Tibial artery (tissue), 4 donors: ENCODE measurements around the gene COLEC11.

Experiments used
- DNase-seq, 2 donors: peaks; one replicate each; pipeline ENCODE4 v3.0.0-alpha.2; 2019
- H3K27ac ChIP-seq, 2 donors: fragments of 200-600 bp; sonication (generic) in 1 of 2; 1 replicate in 1 of 2; 2 replicates in 1 of 2; pipeline ENCODE4 v1.5.1; 2018 to 2019; ENCODE audit warnings: mild to moderate bottlenecking in 1 of 2
- H3K27me3 ChIP-seq, 2 donors: fragments of 200-600 bp; sonication (generic) in 1 of 2; one replicate each; pipeline versions ENCODE4 v1.5.1 to v1.6.0; 2016 to 2019
- H3K36me3 ChIP-seq, 3 donors: fragments of 200-600 bp; sonication (generic) in 2 of 3; one replicate each; pipeline ENCODE4 v1.5.1; 2016 to 2019; ENCODE audit warnings: mild to moderate bottlenecking in 2 of 3
- H3K4me1 ChIP-seq, 4 donors: fragments of 200-600 bp; sonication (generic) in 2 of 4; 1 replicate in 3 of 4; 2 replicates in 1 of 4; pipeline ENCODE4 v1.5.1; 2016 to 2019
- H3K4me3 ChIP-seq, 2 donors: fragments of 200-600 bp; sonication (generic) in 1 of 2; 1 replicate in 1 of 2; 2 replicates in 1 of 2; pipeline ENCODE4 v1.5.1; 2018 to 2019; ENCODE audit warnings: mild to moderate bottlenecking in 2 of 2
- H3K9me3 ChIP-seq, 3 donors: fragments of 200-600 bp; sonication (generic) in 1 of 3; one replicate each; pipeline ENCODE4 v1.5.1; 2016 to 2019
- intact Hi-C: fragments of 100-400 bp; cut with DNase I; formaldehyde crosslinking; loops from one replicate; pipeline ENCODE4 v1.15.0; 2023; ENCODE audit warnings: low total_unique reads
- TF ChIP-seq, protein P1 (sequence below), 2 experiments: fragments of 200-600 bp in 1 of 2; fragments of 450-650 bp in 1 of 2; IDR thresholded peaks; one replicate each; pipeline ENCODE4 v1.5.1; 2017 to 2019; ENCODE audit warnings: antibody characterized with exemption in 2 of 2, mild to moderate bottlenecking in 1 of 2, moderate library complexity in 1 of 2

Gene COLEC11

DNA sequence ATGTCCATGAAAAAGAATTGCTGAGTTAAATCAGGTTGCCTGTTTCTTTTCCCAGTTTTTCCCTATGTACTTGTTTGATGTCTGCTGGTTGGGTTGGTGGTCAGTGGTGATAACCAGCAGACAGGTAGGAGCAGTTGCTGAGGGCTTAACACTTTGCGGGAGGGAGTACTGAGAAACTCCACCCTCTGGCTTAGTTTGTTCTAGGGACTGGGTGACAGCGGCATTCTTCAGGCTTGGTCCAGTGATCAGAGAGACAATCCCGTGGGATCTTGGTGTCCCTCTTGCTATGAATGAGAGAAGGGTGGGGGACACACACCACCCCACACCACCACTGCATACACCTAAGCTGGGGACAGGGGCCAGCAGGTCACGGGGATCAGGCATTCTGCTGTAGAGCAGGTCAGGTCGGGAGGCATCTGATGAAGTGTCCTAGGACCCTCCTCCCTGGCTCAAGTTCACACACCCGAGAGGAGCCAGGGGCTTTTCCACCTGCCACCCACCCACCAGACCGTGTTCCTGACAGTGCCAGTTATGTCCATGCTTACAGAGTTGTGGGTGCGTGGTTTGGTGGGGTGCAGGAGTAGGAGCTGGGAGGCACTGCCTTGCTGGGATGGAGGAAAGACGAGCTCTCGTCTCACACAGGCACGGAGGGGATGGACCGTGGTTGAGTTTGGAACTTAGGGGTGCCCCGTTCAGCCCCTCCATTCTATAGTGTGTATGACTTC is 41.8 kb downstream of the COLEC11 start:
- no peaks in the 10 kb centered on the region for H3K9me3 ChIP-seq
- DNase-seq, result peak; percentile 13 to 19
- no peak overlapping the region for H3K4me3 ChIP-seq
- H3K36me3 ChIP-seq, result no peaks in the 10 kb centered on the region
- H3K27me3 ChIP-seq, result peaks cover 0 to 7% of the 10 kb centered on the region in 2 donors
- H3K4me1 ChIP-seq, result no peaks in the 10 kb centered on the region
- H3K27ac ChIP-seq, result no peak overlapping the region
- intact Hi-C loops, result no loop called here
- TF ChIP-seq, protein P1, sequence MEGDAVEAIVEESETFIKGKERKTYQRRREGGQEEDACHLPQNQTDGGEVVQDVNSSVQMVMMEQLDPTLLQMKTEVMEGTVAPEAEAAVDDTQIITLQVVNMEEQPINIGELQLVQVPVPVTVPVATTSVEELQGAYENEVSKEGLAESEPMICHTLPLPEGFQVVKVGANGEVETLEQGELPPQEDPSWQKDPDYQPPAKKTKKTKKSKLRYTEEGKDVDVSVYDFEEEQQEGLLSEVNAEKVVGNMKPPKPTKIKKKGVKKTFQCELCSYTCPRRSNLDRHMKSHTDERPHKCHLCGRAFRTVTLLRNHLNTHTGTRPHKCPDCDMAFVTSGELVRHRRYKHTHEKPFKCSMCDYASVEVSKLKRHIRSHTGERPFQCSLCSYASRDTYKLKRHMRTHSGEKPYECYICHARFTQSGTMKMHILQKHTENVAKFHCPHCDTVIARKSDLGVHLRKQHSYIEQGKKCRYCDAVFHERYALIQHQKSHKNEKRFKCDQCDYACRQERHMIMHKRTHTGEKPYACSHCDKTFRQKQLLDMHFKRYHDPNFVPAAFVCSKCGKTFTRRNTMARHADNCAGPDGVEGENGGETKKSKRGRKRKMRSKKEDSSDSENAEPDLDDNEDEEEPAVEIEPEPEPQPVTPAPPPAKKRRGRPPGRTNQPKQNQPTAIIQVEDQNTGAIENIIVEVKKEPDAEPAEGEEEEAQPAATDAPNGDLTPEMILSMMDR (IDR thresholded peaks at IDR 0.05), result no peak

DNA sequence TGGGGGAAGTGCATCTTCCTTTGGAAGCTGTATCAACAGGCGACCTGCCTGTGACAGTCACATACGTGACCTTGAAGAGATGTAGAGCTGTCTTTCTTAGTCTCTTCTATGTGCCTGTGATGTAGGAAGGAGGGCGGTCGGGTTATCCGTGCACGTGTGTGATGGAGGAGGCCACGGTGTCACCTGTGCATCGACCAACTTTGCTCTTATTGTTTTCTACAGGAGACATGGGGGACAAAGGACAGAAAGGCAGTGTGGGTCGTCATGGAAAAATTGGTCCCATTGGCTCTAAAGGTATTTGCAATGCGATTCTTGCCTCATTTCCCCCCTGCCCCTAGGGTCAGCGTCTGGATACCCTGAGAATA is 42.4 kb downstream of the COLEC11 start:
- Histone ChIP-seq H3K9me3 (no peaks in the 10 kb centered on the region), H3K27me3 (peaks cover 0 to 7% of the 10 kb centered on the region in 2 donors), H3K36me3 (no peaks in the 10 kb centered on the region), H3K4me1 (no peaks in the 10 kb centered on the region), H3K27ac (no peak overlapping the region), H3K4me3 (no peak overlapping the region)
- TF ChIP-seq, protein P1 (IDR thresholded peaks at IDR 0.05), result no peak
- DNase-seq, result peak; percentile 3 to 51
- intact Hi-C loops, result no loop called here

DNA sequence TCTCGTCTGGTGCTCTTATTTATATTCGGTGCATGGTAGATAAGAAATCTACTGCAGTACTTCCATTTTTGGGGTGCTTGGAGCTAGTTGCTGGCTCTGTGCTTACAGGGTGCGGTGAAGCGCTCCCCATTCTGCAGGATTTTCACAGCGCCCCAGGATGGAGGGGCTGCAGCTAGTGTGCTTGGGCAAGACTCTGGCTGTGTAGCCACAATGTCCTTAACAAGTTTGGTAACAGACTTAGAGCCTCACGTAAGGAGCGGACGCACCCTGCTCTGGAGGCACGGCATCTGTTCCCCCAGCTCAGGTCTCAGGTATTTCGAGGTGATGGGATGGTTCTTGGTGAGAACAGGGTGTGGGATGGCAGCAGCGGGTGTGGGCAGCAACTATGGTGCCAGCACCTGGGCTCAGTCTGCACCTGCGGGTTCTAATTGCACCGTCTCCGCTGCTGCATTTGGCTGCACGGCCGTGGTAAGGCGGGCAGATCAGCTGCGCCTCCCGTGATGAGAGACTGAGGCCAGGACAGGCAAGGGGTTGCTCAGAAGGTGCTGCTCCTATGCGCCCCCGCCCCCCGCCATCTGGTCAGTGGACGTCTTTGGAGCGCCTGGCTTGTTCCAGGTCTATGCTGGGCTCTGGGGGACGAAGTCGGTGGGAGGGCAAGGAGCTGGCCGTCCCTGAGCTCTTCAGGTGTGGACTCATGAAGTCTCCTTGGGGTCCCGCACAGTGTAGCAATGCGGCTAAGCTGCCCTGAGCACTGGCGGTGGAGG is 43.0 kb downstream of the COLEC11 start:
- H3K27me3 ChIP-seq, result peaks cover 0 to 7% of the 10 kb centered on the region in 2 donors
- TF ChIP-seq, protein P1 (IDR thresholded peaks at IDR 0.05), result no peak
- intact Hi-C loops, result no loop called here
- H3K27ac ChIP-seq, result no peak overlapping the region
- no peaks in the 10 kb centered on the region for H3K36me3 ChIP-seq
- peak; percentile 13 to 53 for DNase-seq
- H3K4me1 ChIP-seq, result no peaks in the 10 kb centered on the region
- H3K9me3 ChIP-seq, result no peaks in the 10 kb centered on the region
- no peak overlapping the region for H3K4me3 ChIP-seq

DNA sequence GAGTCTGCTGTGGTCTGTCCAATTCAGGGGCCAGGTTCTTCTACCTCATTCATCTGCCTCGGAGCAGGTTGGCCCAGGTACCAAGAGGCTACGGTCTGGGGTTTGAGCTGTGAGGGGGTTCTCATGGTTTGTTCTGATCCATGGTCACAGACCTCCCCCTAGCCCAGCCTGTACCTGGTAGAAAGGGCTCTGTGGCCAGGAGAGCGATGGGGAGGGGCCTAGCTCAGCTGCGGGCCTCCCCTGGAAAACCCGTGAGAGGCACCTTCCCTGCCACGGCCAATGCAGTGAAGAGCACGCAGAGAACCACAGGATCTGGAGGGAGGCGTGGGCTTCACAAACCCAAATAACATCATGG is 43.5 kb downstream of the COLEC11 start:
- Histone ChIP-seq H3K36me3 (no peaks in the 10 kb centered on the region), H3K27ac (no peak overlapping the region), H3K4me1 (no peaks in the 10 kb centered on the region), H3K9me3 (no peaks in the 10 kb centered on the region), H3K27me3 (peaks cover 0 to 7% of the 10 kb centered on the region in 2 donors), H3K4me3 (no peak overlapping the region)
- intact Hi-C loops, result no loop called here
- TF ChIP-seq, protein P1 (IDR thresholded peaks at IDR 0.05), result no peak
- DNase-seq, result no peak

DNA sequence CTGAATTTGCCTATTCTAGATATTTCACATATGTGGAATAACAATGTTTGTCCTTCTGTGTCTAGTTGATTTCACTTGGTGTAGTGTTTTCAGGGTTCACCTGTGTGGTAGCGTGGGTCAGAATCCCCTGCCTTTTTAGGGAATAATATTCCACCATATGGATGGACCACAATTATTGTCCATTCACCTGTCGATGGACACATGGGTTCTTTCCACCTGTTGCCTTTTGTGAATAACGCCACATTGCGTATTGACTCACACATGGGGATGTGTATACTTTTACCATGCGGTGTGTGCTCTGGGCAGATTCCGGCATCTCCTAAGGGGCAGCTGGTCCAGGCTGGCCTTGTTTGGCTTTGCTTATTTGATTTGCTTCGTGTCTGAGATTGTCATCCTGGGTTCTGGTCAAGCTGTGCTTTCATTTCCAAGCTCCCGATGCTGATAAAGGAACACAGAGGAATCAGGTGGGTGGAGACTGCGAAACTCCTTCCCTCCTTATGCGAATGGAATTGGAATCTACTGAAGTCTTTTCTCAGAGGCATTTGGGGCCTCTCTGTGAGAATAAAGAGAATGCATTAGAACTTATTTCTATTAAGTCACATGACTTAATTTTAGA is 44.2 kb downstream of the COLEC11 start:
- intact Hi-C loops, result no loop called here
- H3K27me3 ChIP-seq, result peaks cover 0 to 7% of the 10 kb centered on the region in 2 donors
- TF ChIP-seq, protein P1 (IDR thresholded peaks at IDR 0.05), result no peak
- H3K4me3 ChIP-seq, result no peak overlapping the region
- no peaks in the 10 kb centered on the region for H3K36me3 ChIP-seq
- H3K9me3 ChIP-seq, result no peaks in the 10 kb centered on the region
- peak in 1 of 2 donors; percentile 3 for DNase-seq
- no peak overlapping the region for H3K27ac ChIP-seq
- no peaks in the 10 kb centered on the region for H3K4me1 ChIP-seq
